Neural cell (in vitro differentiated cells): ENCODE results near the gene CYB5A. TPM values are rescaled to one million over a fixed set of nuclear protein-coding genes. Genes with fewer than 3 reads are reported as not detected.

Source experiments
- H2AFZ ChIP-seq: fragments of 200-600, 300-800 bp; sonication (generic), shearing (Covaris generic); 2 replicates; pipeline ENCODE4 v1.6.0; 2014; ENCODE audit warnings: low read depth, mild to moderate bottlenecking, antibody characterized with exemption, low read length, moderate library complexity
- H3F3A ChIP-seq: fragments of 200-600 bp; shearing (Covaris generic); 2 replicates; pipeline ENCODE4 v1.6.1; 2016; ENCODE audit warnings: mild to moderate bottlenecking, moderate library complexity, mixed read lengths, antibody characterized with exemption, low read length; ENCODE audit not compliant: insufficient read depth, poor library complexity, severe bottlenecking
- H3K27ac ChIP-seq: fragments of 200-600, 300-800 bp; sonication (generic), shearing (Covaris generic); 2 replicates; pipeline ENCODE4 v1.5.1; 2014; ENCODE audit warnings: mild to moderate bottlenecking, low read length, moderate library complexity
- H3K27me3 ChIP-seq: fragments of 300-800, 200-600 bp; sonication (generic), shearing (Covaris generic); 2 replicates; pipeline ENCODE4 v1.6.0; 2014; ENCODE audit warnings: mild to moderate bottlenecking, low read depth, low read length, moderate library complexity; ENCODE audit not compliant: insufficient read depth
- H3K36me3 ChIP-seq: fragments of 300-800, 200-600 bp; sonication (generic), shearing (Covaris generic); 2 replicates; pipeline ENCODE4 v1.5.1; 2014; ENCODE audit warnings: mild to moderate bottlenecking, antibody characterized with exemption, low read length, moderate library complexity; ENCODE audit not compliant: insufficient read depth
- H3K4me2 ChIP-seq: fragments of 300-800, 200-600 bp; sonication (generic), shearing (Covaris generic); 2 replicates; pipeline ENCODE4 v1.6.0; 2014; ENCODE audit warnings: mild to moderate bottlenecking, low read length
- H3K4me3 ChIP-seq: fragments of 300-800, 200-600 bp; sonication (generic), shearing (Covaris generic); 2 replicates; pipeline ENCODE4 v1.5.1; 2014; ENCODE audit warnings: mild to moderate bottlenecking, low read length, moderate library complexity
- H3K79me2 ChIP-seq: fragments of 200-600 bp; shearing (Covaris generic); replicated peaks from 2 replicates; pipeline ENCODE4 v1.6.0; 2014; ENCODE audit warnings: mild to moderate bottlenecking, low read length, moderate library complexity; ENCODE audit not compliant: insufficient read depth
- H3K9ac ChIP-seq: fragments of 300-800, 200-600 bp; sonication (generic), shearing (Covaris generic); 2 replicates; pipeline ENCODE4 v1.6.1; 2016; ENCODE audit warnings: mild to moderate bottlenecking, low read length, mixed read lengths
- H3K9me2 ChIP-seq: fragments of 200-600 bp; shearing (Covaris generic); 2 replicates; pipeline ENCODE4 v1.6.1; 2016; ENCODE audit warnings: mild to moderate bottlenecking, low read length, mixed read lengths; ENCODE audit not compliant: insufficient read depth
- H3K9me3 ChIP-seq: fragments of 200-600, 300-800 bp; sonication (generic), shearing (Covaris generic); 2 replicates; pipeline ENCODE4 v1.6.1; 2016; ENCODE audit warnings: mild to moderate bottlenecking, mixed run types, low read length, moderate library complexity, mixed read lengths
- H4K20me1 ChIP-seq: fragments of 200-600 bp; shearing (Covaris generic); 2 replicates; pipeline ENCODE4 v1.6.1; 2016; ENCODE audit warnings: mild to moderate bottlenecking, mixed run types; ENCODE audit not compliant: insufficient read depth
- EP300 ChIP-seq: fragments of 450-650 bp; conservative IDR thresholded peaks from 2 replicates; pipeline ENCODE4 v1.6.1; 2014; ENCODE audit warnings: antibody characterized with exemption, mild to moderate bottlenecking, moderate library complexity; ENCODE audit not compliant: poor library complexity, severe bottlenecking
- EZH2 ChIP-seq: fragments of 200-600, 300-800 bp; shearing (Covaris generic), sonication (generic); IDR thresholded peaks from 2 replicates; pipeline ENCODE4 v1.6.1; 2014; ENCODE audit warnings: antibody characterized with exemption, low read length, borderline replicate concordance, mild to moderate bottlenecking; ENCODE audit not compliant: insufficient read depth, poor library complexity, severe bottlenecking
- MXI1 ChIP-seq: fragments of 450-650 bp; conservative IDR thresholded peaks from 2 replicates; pipeline ENCODE4 v1.6.1; 2014; ENCODE audit warnings: antibody characterized with exemption, mild to moderate bottlenecking; ENCODE audit not compliant: poor library complexity, severe bottlenecking
- POLR2AphosphoS5 ChIP-seq: IDR thresholded peaks from 2 replicates; pipeline ENCODE4 v1.6.1; 2012
- RAD21 ChIP-seq: fragments of 450-650 bp; conservative IDR thresholded peaks from 2 replicates; pipeline ENCODE4 v1.6.1; 2014; ENCODE audit warnings: antibody characterized with exemption, mild to moderate bottlenecking, moderate library complexity
- SMC3 ChIP-seq: fragments of 450-650 bp; conservative IDR thresholded peaks from 2 replicates; pipeline ENCODE4 v1.6.1; 2014; ENCODE audit warnings: antibody characterized with exemption, mild to moderate bottlenecking, moderate library complexity; ENCODE audit not compliant: poor library complexity
- TAF1 ChIP-seq: IDR thresholded peaks from 2 replicates; pipeline ENCODE4 v1.6.1; 2012; ENCODE audit warnings: low read depth
- polyA plus RNA-seq: library from polyadenylated mRNA; depleted of rRNA; stranded (reverse); fragments of >200 nt; gene quantifications from 2 replicates; pipeline ENCODE4 v1.2.3, GENCODE V29; 2014
- TF ChIP-seq, protein P1 (sequence below): fragments of 450-650 bp; IDR thresholded peaks from 2 replicates; pipeline ENCODE4 v1.5.1; 2014; ENCODE audit warnings: antibody characterized with exemption, mild to moderate bottlenecking, moderate library complexity; ENCODE audit not compliant: poor library complexity, severe bottlenecking
- TF ChIP-seq, protein P2 (sequence below): IDR thresholded peaks from 2 replicates; pipeline ENCODE4 v1.6.1; 2012; ENCODE audit warnings: borderline replicate concordance

The CYB5A gene
- polyA plus RNA-seq, 1 donor from 2014 or later, result 35.4 TPM

GRCh38 chr18:74316257-74317170 lies 24.8 kb upstream of the CYB5A start:
- H3K4me2 ChIP-seq, result no peak overlapping the region
- H3K27me3 ChIP-seq, result no peaks in the 10 kb centered on the region
- H3K9me3 ChIP-seq, result no peaks in the 10 kb centered on the region

DNA sequence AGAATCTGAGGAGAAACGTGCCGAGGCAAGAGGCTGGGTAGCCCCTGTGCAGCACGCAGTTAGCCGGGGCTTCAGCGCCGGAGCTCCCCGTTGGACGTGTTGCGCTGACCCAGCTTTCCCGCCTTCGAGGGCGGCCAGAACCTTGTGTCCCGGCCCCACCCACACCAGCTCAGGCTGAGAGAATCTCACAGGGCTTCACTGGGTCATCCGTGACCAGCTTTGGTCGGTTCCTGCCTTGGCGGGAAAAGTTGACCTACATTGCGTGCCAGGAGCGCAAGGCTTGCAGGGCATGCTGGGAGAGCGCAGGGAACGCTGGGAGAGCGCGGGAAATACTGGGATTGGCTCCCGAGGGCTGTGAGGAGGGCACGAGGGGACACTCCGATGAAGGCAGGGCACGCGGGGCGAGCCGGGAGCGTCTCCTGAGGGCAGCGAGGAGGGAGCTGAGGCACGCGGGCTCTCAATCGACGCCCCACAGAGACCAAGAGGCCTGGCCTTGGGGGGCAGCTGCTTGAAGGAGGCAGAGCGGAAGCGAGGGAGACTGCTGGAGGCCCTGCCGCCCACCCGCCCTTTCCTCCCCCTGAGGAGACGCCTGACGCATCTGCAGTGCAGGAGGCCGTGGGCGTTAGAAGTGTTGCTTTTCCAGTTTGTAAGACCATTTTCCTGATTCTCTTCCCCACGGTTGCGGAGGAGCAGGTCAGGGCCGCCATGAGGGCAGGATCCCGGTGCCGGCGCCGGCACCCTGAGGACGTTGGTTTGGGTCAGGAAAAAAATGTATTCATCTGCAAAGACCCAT lies 23.9 kb upstream of the CYB5A start, which contains the start of gene C18orf63:
C18orf63 (plus strand) TSS at position 376 of the 793 bp plus-strand sequence. CDS start 2,027 bp downstream, outside the sequence.
- Histone ChIP-seq H2AFZ (no peak within 1 kb of the TSS), H3K79me2 (no peaks in the 10 kb centered on the region), H4K20me1 (no peaks in the 10 kb centered on the region), H3K4me3 (no peak within 1 kb of the TSS), H3K27ac (no peak within 1 kb of the TSS), H3K36me3 (no peaks in the 10 kb centered on the region), H3K9ac (no peak within 1 kb of the TSS), H3K4me2 (no peak within 1 kb of the TSS), H3K27me3 (no peaks in the 10 kb centered on the region), H3K9me3 (no peaks in the 10 kb centered on the region), H3K9me2 (no peaks in the 10 kb centered on the region), H3F3A (no peaks in the 10 kb centered on the region)
- TF ChIP-seq EP300 (no peak), TAF1 (no peak), SMC3 (no peak), MXI1 (no peak), POLR2AphosphoS5 (no peak)
- TF ChIP-seq, protein P1, sequence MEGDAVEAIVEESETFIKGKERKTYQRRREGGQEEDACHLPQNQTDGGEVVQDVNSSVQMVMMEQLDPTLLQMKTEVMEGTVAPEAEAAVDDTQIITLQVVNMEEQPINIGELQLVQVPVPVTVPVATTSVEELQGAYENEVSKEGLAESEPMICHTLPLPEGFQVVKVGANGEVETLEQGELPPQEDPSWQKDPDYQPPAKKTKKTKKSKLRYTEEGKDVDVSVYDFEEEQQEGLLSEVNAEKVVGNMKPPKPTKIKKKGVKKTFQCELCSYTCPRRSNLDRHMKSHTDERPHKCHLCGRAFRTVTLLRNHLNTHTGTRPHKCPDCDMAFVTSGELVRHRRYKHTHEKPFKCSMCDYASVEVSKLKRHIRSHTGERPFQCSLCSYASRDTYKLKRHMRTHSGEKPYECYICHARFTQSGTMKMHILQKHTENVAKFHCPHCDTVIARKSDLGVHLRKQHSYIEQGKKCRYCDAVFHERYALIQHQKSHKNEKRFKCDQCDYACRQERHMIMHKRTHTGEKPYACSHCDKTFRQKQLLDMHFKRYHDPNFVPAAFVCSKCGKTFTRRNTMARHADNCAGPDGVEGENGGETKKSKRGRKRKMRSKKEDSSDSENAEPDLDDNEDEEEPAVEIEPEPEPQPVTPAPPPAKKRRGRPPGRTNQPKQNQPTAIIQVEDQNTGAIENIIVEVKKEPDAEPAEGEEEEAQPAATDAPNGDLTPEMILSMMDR, result no peak
- TF ChIP-seq, protein P2, sequence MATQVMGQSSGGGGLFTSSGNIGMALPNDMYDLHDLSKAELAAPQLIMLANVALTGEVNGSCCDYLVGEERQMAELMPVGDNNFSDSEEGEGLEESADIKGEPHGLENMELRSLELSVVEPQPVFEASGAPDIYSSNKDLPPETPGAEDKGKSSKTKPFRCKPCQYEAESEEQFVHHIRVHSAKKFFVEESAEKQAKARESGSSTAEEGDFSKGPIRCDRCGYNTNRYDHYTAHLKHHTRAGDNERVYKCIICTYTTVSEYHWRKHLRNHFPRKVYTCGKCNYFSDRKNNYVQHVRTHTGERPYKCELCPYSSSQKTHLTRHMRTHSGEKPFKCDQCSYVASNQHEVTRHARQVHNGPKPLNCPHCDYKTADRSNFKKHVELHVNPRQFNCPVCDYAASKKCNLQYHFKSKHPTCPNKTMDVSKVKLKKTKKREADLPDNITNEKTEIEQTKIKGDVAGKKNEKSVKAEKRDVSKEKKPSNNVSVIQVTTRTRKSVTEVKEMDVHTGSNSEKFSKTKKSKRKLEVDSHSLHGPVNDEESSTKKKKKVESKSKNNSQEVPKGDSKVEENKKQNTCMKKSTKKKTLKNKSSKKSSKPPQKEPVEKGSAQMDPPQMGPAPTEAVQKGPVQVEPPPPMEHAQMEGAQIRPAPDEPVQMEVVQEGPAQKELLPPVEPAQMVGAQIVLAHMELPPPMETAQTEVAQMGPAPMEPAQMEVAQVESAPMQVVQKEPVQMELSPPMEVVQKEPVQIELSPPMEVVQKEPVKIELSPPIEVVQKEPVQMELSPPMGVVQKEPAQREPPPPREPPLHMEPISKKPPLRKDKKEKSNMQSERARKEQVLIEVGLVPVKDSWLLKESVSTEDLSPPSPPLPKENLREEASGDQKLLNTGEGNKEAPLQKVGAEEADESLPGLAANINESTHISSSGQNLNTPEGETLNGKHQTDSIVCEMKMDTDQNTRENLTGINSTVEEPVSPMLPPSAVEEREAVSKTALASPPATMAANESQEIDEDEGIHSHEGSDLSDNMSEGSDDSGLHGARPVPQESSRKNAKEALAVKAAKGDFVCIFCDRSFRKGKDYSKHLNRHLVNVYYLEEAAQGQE, result no peak

More at GRCh38 chr18:74316257-74317170, 24.8 kb upstream of the CYB5A start:
- Histone ChIP-seq H3K4me3 (no peak overlapping the region), H3K9ac (no peak overlapping the region), H3K36me3 (no peaks in the 10 kb centered on the region), H3K9me2 (no peaks in the 10 kb centered on the region), H3K79me2 (no peaks in the 10 kb centered on the region), H2AFZ (no peak overlapping the region), H3K27ac (no peak overlapping the region), H4K20me1 (no peaks in the 10 kb centered on the region), H3F3A (no peaks in the 10 kb centered on the region)
- TF ChIP-seq, protein P2, result no peak
- no peak for TF ChIP-seq SMC3
- TF ChIP-seq POLR2AphosphoS5, result no peak
- no peak for TF ChIP-seq EZH2
- no peak for TF ChIP-seq EP300
- TF ChIP-seq MXI1, result no peak
- no peak for TF ChIP-seq RAD21
- no peak for TF ChIP-seq TAF1
- TF ChIP-seq, protein P1, result no peak
